Spleen (tissue), 7 donors: ENCODE measurements around the gene HACD2.

Experiments
- POLR2A ChIP-seq, 3 donors: fragments of 450-650 bp; IDR thresholded peaks; one replicate each; pipeline ENCODE4 v1.5.1; 2017; ENCODE audit warnings: antibody characterized with exemption in 3 of 3, mild to moderate bottlenecking in 1 of 3
- POLR2AphosphoS5 ChIP-seq, 3 donors: sonication (generic); formaldehyde crosslinking; IDR thresholded peaks; one replicate each; pipeline ENCODE4 v1.5.1; 2017; ENCODE audit warnings: antibody characterized with exemption in 3 of 3
- TF ChIP-seq, protein P1 (sequence below), 11 experiments: fragments of 200-600 bp in 7 of 11; fragments of 450-650 bp in 4 of 11; sonication (generic) in 4 of 11; IDR thresholded peaks in 8 of 11; conservative IDR thresholded peaks in 3 of 11; 1 replicate in 7 of 11; 2 replicates in 4 of 11; pipeline versions ENCODE4 v1.4.0 to v1.8.0; 2016 to 2021; ENCODE audit warnings: antibody characterized with exemption in 11 of 11, inconsistent platforms in 4 of 11, mild to moderate bottlenecking in 1 of 11
- donor health status: DM: no; HTN: no; CAD: no; lungs with moderate emphysema.
- donor health status: DM: no; HTN: no; CAD: no.
- donor health status: DM: no; HTN: no; CAD: no.

DNA sequence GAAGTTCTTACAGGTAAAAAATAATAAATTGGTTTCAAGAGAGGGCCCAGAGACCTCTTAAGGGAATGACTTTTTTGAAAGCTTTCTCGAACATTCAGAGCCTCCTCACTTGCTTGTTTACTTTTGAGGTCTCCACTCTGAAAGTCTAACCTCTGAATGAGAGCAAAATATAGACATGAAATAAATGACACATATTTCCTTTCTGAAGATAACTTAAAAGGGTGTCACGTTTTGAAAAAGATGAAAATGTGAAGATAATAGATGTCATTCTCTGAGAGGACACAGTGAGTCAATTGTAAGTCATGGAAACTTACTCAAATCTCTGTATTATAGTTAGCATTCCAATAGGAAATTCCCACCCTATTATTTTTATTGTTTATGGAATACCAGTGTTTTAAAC, 44.6 kb downstream of the HACD2 start:
- TF ChIP-seq, protein P1, sequence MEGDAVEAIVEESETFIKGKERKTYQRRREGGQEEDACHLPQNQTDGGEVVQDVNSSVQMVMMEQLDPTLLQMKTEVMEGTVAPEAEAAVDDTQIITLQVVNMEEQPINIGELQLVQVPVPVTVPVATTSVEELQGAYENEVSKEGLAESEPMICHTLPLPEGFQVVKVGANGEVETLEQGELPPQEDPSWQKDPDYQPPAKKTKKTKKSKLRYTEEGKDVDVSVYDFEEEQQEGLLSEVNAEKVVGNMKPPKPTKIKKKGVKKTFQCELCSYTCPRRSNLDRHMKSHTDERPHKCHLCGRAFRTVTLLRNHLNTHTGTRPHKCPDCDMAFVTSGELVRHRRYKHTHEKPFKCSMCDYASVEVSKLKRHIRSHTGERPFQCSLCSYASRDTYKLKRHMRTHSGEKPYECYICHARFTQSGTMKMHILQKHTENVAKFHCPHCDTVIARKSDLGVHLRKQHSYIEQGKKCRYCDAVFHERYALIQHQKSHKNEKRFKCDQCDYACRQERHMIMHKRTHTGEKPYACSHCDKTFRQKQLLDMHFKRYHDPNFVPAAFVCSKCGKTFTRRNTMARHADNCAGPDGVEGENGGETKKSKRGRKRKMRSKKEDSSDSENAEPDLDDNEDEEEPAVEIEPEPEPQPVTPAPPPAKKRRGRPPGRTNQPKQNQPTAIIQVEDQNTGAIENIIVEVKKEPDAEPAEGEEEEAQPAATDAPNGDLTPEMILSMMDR (IDR thresholded peaks at IDR 0.05 in 8 of 11, conservative IDR thresholded peaks at IDR 0.05 in 3 of 11), result no peak
- TF ChIP-seq POLR2AphosphoS5 (IDR thresholded peaks at IDR 0.05) (no peak), POLR2A (IDR thresholded peaks at IDR 0.05) (no peak)
